HL-60 (cell line): ENCODE results near the gene EDC3.

Experiments used
- DNase-seq, 2 experiments: peaks; one replicate each; pipeline ENCODE4 v3.0.0-alpha.2; 2010 to 2020; ENCODE audit warnings: low read depth in 1 of 2, low spot score in 1 of 2
- H3K27ac ChIP-seq: fragments of 250-450 bp; sonication (Bioruptor Pico); replicated peaks from 2 replicates; pipeline ENCODE4 v1.5.1; 2020; ENCODE audit warnings: mild to moderate bottlenecking, moderate library complexity
- H3K27me3 ChIP-seq: fragments of 250-450 bp; sonication (Bioruptor Pico); 2 replicates; pipeline ENCODE4 v1.5.1; 2021; ENCODE audit warnings: mild to moderate bottlenecking, moderate library complexity; ENCODE audit not compliant: insufficient read depth, poor library complexity, severe bottlenecking
- H3K4me3 ChIP-seq: replicated peaks from 2 replicates; pipeline ENCODE4 v1.5.1; 2011; ENCODE audit warnings: mild to moderate bottlenecking, control low read depth, low read length; ENCODE audit not compliant: insufficient read depth
- GABPA ChIP-seq: IDR thresholded peaks from 2 replicates; pipeline ENCODE4 v1.6.1; 2012; ENCODE audit warnings: low read depth
- POLR2AphosphoS5 ChIP-seq: IDR thresholded peaks from 2 replicates; pipeline ENCODE4 v1.6.1; 2012; ENCODE audit warnings: low read depth
- SPI1 ChIP-seq: IDR thresholded peaks from 2 replicates; pipeline ENCODE4 v1.6.1; 2012; ENCODE audit warnings: low read depth, mild to moderate bottlenecking, borderline replicate concordance
- TF ChIP-seq, protein P1 (sequence below): IDR thresholded peaks from one replicate; pipeline ENCODE4 v1.5.1; 2011; ENCODE audit warnings: low read length, control low read depth, inconsistent platforms; ENCODE audit not compliant: insufficient read depth
- TF ChIP-seq, protein P2 (sequence below): IDR thresholded peaks from 2 replicates; pipeline ENCODE4 v1.6.1; 2012; ENCODE audit warnings: low read depth; ENCODE audit not compliant: insufficient replicate concordance

EDC3 gene

DNA sequence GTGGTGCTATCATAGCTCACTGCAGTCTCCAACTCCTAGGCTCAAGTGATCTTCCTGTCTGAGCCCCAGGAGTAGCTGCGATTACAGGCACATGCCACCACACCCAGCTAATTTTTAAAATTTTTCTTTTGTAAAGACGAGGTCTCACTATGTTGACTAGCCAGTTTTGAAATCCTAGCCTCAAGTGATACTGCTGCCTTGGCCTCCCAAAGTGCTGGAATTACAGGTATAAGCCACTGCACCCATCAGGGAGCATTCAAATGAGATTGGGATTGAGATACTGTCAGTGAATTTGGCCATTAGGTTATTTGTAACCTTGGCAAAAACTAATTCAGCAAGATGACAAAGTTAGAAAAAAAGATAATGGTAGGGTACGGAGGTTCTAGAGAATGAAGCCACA lies 21.7 kb downstream of the EDC3 start:
- Histone ChIP-seq H3K27ac (no peak overlapping the region), H3K4me3 (no peak overlapping the region), H3K27me3 (no peaks in the 10 kb centered on the region)
- no peak for DNase-seq
- TF ChIP-seq, protein P1, sequence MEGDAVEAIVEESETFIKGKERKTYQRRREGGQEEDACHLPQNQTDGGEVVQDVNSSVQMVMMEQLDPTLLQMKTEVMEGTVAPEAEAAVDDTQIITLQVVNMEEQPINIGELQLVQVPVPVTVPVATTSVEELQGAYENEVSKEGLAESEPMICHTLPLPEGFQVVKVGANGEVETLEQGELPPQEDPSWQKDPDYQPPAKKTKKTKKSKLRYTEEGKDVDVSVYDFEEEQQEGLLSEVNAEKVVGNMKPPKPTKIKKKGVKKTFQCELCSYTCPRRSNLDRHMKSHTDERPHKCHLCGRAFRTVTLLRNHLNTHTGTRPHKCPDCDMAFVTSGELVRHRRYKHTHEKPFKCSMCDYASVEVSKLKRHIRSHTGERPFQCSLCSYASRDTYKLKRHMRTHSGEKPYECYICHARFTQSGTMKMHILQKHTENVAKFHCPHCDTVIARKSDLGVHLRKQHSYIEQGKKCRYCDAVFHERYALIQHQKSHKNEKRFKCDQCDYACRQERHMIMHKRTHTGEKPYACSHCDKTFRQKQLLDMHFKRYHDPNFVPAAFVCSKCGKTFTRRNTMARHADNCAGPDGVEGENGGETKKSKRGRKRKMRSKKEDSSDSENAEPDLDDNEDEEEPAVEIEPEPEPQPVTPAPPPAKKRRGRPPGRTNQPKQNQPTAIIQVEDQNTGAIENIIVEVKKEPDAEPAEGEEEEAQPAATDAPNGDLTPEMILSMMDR = no peak
- no peak for TF ChIP-seq GABPA
- TF ChIP-seq, protein P2, sequence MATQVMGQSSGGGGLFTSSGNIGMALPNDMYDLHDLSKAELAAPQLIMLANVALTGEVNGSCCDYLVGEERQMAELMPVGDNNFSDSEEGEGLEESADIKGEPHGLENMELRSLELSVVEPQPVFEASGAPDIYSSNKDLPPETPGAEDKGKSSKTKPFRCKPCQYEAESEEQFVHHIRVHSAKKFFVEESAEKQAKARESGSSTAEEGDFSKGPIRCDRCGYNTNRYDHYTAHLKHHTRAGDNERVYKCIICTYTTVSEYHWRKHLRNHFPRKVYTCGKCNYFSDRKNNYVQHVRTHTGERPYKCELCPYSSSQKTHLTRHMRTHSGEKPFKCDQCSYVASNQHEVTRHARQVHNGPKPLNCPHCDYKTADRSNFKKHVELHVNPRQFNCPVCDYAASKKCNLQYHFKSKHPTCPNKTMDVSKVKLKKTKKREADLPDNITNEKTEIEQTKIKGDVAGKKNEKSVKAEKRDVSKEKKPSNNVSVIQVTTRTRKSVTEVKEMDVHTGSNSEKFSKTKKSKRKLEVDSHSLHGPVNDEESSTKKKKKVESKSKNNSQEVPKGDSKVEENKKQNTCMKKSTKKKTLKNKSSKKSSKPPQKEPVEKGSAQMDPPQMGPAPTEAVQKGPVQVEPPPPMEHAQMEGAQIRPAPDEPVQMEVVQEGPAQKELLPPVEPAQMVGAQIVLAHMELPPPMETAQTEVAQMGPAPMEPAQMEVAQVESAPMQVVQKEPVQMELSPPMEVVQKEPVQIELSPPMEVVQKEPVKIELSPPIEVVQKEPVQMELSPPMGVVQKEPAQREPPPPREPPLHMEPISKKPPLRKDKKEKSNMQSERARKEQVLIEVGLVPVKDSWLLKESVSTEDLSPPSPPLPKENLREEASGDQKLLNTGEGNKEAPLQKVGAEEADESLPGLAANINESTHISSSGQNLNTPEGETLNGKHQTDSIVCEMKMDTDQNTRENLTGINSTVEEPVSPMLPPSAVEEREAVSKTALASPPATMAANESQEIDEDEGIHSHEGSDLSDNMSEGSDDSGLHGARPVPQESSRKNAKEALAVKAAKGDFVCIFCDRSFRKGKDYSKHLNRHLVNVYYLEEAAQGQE = no peak
- TF ChIP-seq POLR2AphosphoS5 = no peak
- TF ChIP-seq SPI1 = no peak

DNA sequence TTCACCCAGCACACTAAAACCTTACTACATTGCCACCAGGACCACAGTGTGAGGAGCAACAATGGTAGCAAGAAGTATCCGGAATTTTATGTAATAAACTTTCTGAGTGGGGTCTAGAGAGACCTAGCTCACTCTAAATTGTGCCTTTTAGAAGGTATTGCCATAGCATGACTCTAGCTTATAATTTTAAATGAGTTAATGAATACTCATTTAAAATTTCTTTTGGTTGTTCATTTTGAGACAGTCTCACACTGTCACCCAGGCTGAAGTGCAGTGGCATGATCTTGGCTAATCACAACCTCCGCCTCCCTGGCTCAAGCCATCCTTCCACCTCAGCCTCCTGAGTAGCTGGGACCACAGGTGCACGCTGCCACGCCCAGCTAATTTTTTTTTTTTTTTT lies 26.2 kb downstream of the EDC3 start:
- no peaks in the 10 kb centered on the region for H3K27me3 ChIP-seq
- no peak overlapping the region for H3K4me3 ChIP-seq
- DNase-seq = no peak
- no peak for TF ChIP-seq SPI1
- no peak for TF ChIP-seq GABPA
- TF ChIP-seq, protein P1 = no peak
- TF ChIP-seq POLR2AphosphoS5 = no peak
- TF ChIP-seq, protein P2 = no peak
- no peak overlapping the region for H3K27ac ChIP-seq

DNA sequence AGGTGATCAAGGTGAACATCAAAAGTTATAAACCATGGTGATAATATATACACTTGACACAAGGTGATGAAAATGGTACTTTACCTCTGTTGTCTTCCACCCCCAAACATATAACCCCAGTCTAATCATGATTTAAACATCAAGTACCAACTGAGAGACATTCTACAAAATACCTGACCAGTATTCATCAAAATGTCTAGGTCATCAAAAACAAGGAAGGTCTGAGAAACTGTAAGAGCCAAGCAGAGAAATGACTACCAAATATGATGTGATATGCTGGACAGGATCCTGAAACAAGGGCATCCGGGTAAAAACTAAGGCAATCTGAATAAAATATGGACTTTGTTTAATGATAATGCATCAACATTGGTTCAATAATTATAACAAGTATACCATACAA lies 27.8 kb downstream of the EDC3 start:
- DNase-seq = no peak
- no peak for TF ChIP-seq POLR2AphosphoS5
- TF ChIP-seq, protein P2 = no peak
- TF ChIP-seq, protein P1 = no peak
- no peak for TF ChIP-seq SPI1
- no peak for TF ChIP-seq GABPA
- Histone ChIP-seq H3K27me3 (no peaks in the 10 kb centered on the region), H3K27ac (no peak overlapping the region), H3K4me3 (no peak overlapping the region)
